GM18873 (cell line): Measurements from ENCODE around the gene TMEM269.
A peak's percentile ranks its signal among the peaks of the same experiment; 100 is the strongest.
"Not testable (repeated sequence)": the region's sequence is repeated elsewhere in the genome, so short reads cannot be mapped to it uniquely, and the experiment has no call there.

Experiments used
- ATAC-seq: cut with Tn5 transposase; IDR thresholded peaks from one replicate; pipeline ENCODE4 v1.9.1; 2021; ENCODE audit warnings: mild to moderate bottlenecking, moderate library complexity, moderate number of reproducible peaks; ENCODE audit not compliant: unreplicated experiment, low FRiP score

TMEM269 gene

DNA sequence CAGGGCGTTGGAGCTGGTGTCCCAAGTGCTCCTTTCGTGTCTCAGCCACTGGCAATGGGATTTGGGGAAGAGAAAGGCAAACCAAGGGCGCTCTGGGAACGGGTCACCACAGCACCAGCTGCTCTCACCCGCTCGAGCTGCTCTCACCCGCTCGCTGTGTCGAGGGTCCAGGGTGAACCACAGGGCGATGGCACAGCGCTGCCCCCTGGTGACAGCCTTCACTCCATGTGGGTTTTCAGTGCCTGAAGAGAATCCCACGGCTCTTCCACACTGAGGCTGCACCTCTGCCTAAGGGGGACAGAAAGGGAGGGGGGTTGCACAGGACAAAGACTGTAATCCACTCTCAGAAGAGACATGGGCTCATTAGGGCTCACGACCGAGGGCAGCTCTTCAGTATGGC lies 37.7 kb upstream of the TMEM269 start:
- no peak for ATAC-seq

DNA sequence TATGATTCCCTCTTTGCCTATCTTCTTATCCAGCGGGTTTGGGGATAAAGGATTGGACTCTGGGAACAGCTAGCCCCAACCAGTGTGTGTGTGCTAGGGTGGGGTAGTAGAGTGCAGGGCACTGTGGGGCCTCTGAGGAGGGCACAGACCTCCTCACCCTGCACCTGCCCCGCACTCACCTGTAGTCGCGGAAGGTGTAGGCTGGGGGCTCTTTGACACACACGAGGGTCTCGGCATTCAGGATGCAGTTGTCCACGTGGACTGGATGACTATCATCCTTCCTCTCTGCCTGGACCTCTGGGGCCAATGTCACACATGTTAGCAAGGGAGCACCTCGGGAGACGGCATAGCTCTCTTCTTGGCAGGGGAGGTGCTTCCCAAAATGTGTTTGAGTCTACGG lies 36.8 kb upstream of the TMEM269 start:
- no peak for ATAC-seq

DNA sequence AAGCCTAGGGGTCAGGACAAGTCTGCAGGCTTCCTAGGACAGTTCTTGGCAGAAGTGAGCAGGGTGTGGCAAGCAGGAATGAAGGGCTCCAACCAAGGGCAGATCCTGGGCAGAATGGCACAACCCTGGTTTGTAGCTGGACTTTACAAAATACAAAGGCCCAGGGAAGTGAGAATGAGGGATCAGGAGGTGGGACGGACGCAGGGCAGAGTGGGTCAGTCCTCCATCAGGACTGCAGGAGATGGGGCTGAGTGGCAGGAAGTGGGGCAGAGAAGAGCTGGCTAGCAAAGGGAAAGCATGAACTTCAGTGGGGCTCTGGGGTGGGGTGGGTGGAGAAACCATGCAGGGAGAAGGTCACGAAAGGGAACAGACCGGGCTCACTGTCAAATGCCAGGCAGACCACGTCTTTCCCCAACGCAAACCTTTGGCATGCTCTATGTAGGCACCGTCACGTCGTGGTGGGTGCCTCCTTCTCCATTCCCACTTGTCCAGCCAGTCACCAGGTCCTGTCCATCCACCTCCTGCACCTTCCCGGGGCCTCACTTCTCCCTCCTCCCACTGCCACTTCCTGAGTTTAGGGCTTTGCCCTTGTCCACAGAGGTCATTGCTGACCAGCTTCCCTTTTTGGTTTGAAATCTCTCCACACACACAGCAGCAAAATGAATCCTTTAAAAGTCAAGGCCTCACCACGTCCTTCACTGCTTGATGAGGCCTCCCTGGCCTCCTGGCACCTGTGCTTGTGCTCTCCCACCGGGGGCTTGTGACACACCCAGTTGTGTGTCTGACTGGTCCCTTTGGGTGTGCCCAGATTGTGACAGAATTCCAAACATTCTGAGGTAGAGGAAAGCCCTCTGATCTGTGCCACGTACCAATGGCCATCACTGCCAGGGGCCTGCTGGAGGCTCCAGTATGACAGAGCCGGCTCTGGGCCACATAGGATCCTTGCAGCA lies 36.1 kb upstream of the TMEM269 start:
- no peak for ATAC-seq

GRCh38 chr1:42750041-42750440 lies 34.8 kb upstream of the TMEM269 start:
- ATAC-seq = no peak

DNA sequence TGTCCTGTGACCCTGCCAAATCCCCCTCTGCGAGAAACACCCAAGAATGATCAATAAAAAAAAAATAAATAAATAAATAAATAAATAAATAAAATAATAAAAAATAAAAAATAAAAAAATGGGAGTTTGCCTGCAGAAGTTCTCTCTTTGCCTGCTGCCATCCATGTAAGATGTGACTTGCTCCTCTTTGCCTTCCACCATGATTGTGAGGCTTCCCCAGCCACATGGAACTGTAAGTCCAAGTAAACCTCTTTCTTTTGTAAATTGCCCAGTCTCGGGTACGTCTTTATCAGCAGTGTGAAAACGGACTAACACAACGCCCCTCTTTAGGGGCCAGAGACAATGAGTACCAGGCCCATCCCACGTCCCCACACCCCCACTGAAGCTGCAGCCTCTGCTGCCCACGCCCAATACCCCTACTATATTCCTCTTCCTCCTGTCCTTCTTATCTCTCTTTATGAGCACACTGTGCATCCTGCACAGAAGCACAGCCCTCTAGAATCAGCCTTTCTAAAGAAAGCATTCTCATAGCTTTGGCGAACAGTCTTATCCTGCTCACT lies 33.2 kb upstream of the TMEM269 start:
- ATAC-seq = not testable (repeated sequence)

DNA sequence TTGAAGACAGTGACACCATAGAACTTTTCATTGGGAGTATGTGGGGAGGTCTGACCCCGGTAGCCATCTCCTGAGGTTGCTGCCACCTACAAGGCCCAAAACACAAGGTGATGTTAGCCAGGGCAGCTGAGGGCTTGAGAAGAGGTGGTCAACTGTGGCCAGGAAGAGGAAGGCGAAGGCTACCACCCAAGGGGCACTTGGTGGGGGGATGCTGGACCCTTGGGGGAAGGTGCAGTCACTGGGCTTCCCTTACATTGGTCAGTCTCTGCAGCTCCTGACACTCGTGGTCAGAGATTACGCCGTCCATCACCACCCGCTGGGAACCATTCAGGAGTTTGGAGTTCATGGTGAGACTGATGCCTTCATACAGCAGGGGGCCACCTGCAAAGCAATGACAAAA lies 32.5 kb upstream of the TMEM269 start:
- no peak for ATAC-seq

DNA sequence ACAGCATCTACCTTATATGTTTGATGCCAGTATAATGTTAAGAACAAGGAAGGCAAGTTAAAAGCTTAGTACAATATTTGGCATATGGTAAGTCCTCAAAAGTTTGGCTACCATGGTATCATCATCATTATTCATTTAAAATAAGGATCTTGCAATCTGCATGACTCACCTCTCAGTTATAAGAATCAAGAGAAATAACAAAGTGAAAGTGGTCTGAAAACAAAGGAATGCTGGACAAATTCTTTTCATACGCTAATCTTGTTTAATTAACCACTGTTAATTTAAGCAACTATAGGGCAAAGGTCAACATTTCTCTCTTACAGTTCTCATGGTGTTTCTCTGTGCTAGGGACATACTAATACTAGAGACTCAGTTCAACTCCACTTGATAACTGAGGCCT lies 31.7 kb upstream of the TMEM269 start:
- no peak for ATAC-seq

GRCh38 chr1:42756956-42757891 lies 27.6 kb upstream of the TMEM269 start:
- ATAC-seq = no peak

DNA sequence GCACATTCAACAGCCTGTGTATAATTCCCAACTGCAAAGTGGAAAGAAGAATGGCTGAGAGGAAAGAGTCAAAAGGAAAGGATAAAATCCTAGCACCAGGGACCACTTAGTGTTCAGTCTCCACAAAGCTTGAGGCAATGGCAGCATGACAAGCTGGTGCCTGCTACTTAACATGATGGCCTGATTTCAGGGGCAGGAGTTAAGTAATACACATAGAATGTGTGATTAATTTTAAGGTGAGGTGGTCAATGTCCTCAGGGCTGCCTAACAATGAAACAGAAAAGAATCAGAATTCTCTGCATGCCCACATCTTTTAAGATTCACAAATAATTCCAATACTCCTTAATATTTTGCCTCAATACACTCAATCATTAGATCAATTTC lies 26.9 kb upstream of the TMEM269 start:
- ATAC-seq = no peak

- ATAC-seq = no peak
These were observed 26.1 kb upstream of the TMEM269 start for GRCh38 chr1:42758641-42759040.

DNA sequence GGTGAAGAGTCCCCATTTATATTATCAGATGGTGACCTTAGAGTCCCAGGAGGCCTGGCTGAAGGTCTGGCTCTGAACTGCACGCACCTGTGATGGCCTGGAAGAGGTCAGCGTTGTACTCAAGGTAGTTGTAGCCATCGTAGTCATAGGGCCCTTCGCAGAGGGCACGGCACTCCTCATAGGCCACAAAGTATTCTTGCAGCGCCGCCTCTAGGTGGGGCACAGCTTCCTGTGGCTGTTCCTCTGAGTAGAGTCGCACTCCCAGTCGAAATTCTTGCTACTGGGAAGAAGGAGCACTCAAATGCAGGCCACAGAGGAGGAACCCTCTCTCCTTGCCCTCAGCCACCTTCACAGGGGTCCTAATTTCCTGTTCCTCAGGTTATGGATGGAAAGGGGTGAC lies 25.7 kb upstream of the TMEM269 start:
- ATAC-seq = no peak

GRCh38 chr1:42761567-42761966 lies 23.2 kb upstream of the TMEM269 start:
- ATAC-seq = no peak

GRCh38 chr1:42762269-42762668 lies 22.5 kb upstream of the TMEM269 start:
- ATAC-seq = no peak

DNA sequence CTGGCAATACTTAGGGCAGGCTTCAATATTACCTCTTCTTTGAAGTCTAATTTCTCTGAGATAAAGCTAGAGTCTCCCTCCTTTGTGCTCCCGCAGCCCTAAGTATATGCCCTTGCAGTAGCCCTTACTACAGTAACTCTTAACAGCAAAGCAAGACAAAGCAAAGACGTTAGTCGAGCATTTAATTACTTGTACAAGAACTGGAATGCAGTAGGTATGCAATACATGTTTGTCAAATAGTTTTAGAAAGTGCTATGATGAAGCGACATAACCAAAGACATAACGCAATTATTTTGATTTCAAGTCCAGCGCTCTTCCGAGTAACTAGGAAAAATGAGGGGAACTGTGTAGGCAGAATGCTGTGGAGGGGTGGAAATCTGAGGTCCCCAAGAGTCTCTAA lies 19.5 kb upstream of the TMEM269 start:
- ATAC-seq = no peak

DNA sequence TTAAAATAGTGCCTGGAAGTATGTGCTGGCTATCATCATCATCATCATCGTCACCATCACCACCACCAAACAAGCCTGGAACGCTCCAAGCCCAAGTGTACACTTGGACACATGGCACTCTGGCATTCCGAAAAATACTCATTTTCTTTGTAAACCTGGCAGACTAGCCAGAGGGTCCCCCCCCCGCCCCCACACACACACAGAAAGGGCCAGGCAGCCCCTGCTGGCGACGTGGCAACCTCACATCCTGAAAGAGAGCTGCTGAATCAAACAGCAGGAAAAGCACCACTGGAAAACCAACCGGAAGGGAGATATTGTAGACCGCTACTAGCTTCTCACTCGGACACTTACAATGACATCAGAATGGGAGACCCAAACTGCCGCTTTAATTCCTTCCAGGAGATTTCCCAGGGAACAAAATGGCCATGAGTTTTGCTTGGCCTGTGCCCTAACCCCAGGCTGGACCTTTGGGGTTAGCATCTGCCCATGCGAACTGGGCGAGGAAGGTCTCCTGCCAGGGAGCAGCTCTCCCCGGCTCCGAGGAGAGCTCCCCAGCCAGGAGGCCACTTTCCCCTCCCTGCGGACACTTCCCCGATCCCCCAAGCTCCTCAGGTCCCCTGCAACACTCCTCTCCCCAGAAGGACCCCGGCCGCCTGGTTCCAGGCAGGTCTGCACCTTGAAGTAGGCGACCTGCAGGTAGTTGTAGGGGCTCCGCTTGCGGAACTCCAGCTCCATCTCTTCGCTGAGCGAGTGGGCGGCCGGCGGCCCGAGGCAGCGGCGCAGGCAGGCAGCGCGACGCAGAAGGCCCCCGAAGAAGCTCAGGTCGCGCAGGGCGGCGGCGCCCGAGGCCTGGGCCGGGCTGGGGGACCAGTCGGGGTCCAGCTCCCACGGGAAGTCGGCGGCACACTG lies 18.7 kb upstream of the TMEM269 start:
- peak; percentile 5 for ATAC-seq

DNA sequence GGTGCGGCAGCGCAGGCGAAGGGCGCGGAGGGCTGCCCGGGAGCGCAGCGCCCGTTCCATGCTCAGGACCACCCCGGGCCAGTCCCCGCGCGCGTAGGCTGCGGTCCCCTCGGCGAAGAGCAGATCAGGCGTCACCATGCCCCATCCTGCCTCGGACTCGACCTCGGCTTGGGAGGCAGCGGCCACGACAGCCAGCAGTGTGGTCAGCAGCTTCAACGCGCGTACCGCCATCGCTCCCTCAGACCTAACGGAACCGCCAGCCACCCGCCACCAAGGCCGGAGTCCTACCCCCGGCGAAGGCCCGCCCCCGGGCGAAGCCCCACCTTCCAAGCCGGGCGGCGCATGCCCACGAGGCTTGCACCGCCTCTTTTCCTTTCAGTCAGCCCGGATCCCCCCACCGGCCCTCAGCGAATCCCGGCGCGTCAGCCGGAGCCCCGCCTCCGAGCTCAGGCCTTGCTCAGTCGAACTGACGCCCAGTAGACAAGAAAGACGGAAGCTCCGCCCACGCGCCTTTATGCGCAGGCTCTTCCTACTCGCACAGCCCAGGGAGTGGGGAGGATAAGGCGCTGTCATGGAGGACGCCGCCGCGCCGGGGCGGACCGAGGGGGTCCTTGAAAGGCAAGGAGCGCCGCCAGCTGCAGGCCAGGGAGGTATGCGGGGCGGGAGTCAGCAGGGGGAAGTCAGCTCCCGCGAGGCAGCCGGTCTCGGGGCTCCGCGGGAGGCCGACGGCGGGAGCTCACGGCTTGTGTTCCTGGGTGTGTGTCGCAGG lies 17.9 kb upstream of the TMEM269 start, which contains the start of the genes C1orf50 and P3H1:
TSS of gene C1orf50 (plus strand) at position 509 of the 769 bp plus-strand sequence. CDS start at position 572, 63 bp downstream.
TSS of gene P3H1 (minus strand) at position 288 of the 769 bp plus-strand sequence. CDS start at position 231, 57 bp downstream.
- peak; percentile 91 for ATAC-seq

DNA sequence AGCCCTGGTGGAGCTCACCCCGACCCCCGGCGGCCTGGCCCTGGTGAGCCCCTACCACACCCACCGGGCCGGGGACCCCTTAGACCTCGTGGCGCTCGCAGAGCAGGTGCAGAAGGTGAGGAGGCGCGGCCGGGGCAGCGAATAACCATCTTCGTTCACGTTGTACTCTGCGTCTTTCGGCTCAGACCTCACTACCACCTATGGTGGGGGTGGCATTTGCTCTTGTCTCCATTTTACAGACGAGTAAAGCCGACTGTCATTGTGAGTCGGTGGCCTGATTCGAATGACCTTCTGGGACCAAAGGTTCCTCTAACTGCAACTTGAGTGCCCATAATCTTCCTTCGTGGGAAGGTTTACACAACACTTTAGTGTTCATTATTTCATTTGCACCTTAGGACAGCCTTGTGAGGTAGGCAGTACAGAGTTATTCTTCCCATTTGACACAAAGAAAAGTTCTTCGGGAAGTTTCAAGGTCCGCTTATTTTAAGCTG lies 17.2 kb upstream of the TMEM269 start:
- no peak for ATAC-seq

GRCh38 chr1:42768172-42768571 lies 16.6 kb upstream of the TMEM269 start:
- no peak for ATAC-seq

DNA sequence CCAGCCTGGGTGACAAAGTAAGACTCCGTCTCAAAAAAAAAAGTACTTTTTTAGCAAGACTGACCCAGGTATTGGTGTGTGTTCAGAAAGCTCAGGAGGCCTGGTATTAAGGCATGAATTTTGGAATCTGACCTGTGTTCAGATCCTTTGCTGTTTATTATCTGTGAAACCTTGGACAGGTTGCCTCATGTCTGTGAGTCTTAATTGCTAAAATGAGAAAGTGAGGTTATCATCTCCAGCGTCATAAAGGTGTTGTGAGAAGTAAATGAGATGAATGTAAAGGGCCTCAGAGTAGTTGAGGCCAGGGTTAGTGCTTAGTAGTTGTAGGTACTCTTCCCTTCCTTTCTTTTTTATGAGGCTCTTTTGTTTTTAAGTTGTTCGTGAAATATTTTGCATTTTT lies 15.0 kb upstream of the TMEM269 start:
- ATAC-seq = no peak
